GM23248 (cell line): ENCODE results near the gene TMEM192.

Source experiments
- EZH2 ChIP-seq: fragments of 200-600 bp; sonication (generic); IDR thresholded peaks from 2 replicates; pipeline ENCODE4 v1.6.1; 2018; ENCODE audit warnings: antibody characterized with exemption, mild to moderate bottlenecking; ENCODE audit not compliant: insufficient read depth, poor library complexity, severe bottlenecking
- EZH2phosphoT487 ChIP-seq: fragments of 200-600 bp; sonication (generic); IDR thresholded peaks from 2 replicates; pipeline ENCODE4 v1.6.1; 2018; ENCODE audit warnings: antibody characterized with exemption, moderate library complexity, mild to moderate bottlenecking, low read depth; ENCODE audit not compliant: insufficient read depth

DNA sequence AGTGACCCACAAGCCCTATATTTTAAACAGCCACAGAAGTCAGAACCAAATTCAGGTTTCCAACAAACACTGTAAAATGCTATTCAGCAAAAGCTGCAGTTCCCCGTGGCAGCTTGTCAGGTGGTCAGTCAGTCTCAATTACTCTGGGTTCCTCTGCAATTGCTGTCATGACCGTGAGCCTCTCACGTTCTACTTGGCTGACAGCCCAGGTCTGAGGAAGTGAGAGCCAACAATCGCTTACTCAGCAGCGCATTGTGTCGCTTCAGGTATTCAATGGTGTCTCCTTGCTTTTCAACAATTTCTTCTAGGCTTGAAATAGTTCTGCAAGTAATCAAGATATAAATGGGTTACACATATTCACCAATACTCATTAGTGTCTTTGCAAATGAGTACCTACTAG lies 33.2 kb downstream of the TMEM192 start:
- TF ChIP-seq EZH2 (no peak), EZH2phosphoT487 (no peak)
